ENCODE data around the gene PLIN5. TPM values are rescaled to one million over a fixed set of nuclear protein-coding genes. Genes with fewer than 3 reads are reported as not detected.
"Not testable (repeated sequence)": the region's sequence is repeated elsewhere in the genome, so short reads cannot be mapped to it uniquely, and the experiment has no call there.

PLIN5 gene
- total RNA-seq, 2 donors from 2014 or later, result 4.0 to 4.5 TPM

DNA sequence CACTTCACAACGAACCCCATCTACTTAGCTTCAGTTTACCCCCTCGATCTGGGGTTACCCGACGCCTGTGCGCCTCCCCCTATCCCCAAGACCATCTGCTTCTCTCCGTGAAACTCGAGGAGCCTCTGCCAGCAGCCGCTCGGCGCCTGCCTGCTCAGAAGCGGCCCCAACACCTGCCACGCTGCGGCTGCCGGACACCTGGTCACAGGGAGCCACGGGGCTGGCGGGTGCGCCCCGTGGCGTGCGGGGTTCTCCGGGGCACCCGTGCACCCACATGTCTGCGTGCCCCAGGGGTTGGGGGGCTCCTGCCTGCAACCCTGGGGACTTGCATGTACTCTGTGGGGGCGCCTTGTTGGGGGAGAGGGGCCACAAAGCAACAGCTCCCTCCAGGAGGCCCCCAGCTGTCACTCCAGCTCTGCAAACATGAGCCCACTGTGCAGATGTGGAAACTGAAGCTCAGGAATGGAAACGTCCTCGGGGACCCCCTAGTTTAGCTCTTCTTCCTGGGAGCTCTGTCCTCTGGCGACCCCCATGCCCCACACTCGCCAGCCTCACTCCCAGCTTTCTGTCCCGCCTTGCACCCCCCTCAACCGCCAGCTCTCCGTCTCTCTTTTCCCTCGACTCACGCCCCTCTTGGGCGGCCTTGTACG, 31.5 kb upstream of the PLIN5 start:
- no peaks in the 10 kb centered on the region for H3K9me3 ChIP-seq
- H3K27me3 ChIP-seq (replicated peaks; ENCODE audit: insufficient read depth), result no peaks in the 10 kb centered on the region
- H3K4me3 ChIP-seq, result no peak overlapping the region
- TF ChIP-seq, protein P1, sequence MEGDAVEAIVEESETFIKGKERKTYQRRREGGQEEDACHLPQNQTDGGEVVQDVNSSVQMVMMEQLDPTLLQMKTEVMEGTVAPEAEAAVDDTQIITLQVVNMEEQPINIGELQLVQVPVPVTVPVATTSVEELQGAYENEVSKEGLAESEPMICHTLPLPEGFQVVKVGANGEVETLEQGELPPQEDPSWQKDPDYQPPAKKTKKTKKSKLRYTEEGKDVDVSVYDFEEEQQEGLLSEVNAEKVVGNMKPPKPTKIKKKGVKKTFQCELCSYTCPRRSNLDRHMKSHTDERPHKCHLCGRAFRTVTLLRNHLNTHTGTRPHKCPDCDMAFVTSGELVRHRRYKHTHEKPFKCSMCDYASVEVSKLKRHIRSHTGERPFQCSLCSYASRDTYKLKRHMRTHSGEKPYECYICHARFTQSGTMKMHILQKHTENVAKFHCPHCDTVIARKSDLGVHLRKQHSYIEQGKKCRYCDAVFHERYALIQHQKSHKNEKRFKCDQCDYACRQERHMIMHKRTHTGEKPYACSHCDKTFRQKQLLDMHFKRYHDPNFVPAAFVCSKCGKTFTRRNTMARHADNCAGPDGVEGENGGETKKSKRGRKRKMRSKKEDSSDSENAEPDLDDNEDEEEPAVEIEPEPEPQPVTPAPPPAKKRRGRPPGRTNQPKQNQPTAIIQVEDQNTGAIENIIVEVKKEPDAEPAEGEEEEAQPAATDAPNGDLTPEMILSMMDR (IDR thresholded peaks at IDR 0.05), result no peak
- H3K27ac ChIP-seq, result no peak overlapping the region
- peaks cover 0 to 7% of the 10 kb centered on the region in 2 donors for H3K4me1 ChIP-seq (ENCODE audit: control insufficient read depth in 1 of 2, low read depth in 2 of 2)
- ATAC-seq (ENCODE audit: insufficient number of reproducible peaks, low FRiP score, low read depth) (no peak), DNase-seq (ENCODE audit: low spot score) (no peak)
- H3K36me3 ChIP-seq, result no peaks in the 10 kb centered on the region

DNA sequence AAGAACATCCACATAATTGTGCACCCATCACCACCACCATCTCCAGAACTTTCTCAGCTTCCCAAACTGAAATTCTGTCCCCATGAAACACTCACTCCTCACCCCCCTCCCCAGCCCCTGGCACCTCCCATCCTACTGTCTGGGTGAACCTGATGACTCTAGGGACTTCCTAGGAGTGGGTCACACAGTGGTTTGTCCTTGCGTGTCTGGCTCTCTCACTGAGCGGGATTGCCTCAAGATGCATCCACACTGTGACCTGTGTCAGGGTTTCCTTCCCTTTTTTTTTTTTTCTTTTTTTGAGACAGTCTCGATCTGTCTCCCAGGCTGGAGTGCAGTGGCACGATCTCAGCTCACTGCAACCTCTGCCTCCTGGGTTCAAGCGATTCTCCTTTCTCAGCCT, 28.5 kb upstream of the PLIN5 start:
- H3K27ac ChIP-seq; H3K4me3 ChIP-seq; H3K9me3 ChIP-seq; H3K4me1 ChIP-seq (ENCODE audit: control insufficient read depth in 1 of 2, low read depth in 2 of 2); ATAC-seq (ENCODE audit: insufficient number of reproducible peaks, low FRiP score, low read depth); DNase-seq (ENCODE audit: low spot score); H3K27me3 ChIP-seq (replicated peaks; ENCODE audit: insufficient read depth); H3K36me3 ChIP-seq: not testable (repeated sequence)

- not testable (repeated sequence) for H3K36me3 ChIP-seq; H3K4me3 ChIP-seq; H3K4me1 ChIP-seq (ENCODE audit: control insufficient read depth in 1 of 2, low read depth in 2 of 2); DNase-seq (ENCODE audit: low spot score); ATAC-seq (ENCODE audit: insufficient number of reproducible peaks, low FRiP score, low read depth); H3K27ac ChIP-seq; H3K27me3 ChIP-seq (replicated peaks; ENCODE audit: insufficient read depth); H3K9me3 ChIP-seq
Observed at GRCh38 chr19:4562085-4562484, 27.1 kb upstream of the PLIN5 start.

GRCh38 chr19:4559569-4559968, 24.5 kb upstream of the PLIN5 start, which contains the start of gene SEMA6B:
Gene SEMA6B, minus strand, starts transcription at chr19:4559684. Its CDS starts 1,227 bp downstream, at chr19:4558457.
- H3K4me3 ChIP-seq, result peak within 1 kb of the TSS; percentile 48
- no peak for ATAC-seq (ENCODE audit: insufficient number of reproducible peaks, low FRiP score, low read depth)
- no peak for DNase-seq (ENCODE audit: low spot score)

DNA sequence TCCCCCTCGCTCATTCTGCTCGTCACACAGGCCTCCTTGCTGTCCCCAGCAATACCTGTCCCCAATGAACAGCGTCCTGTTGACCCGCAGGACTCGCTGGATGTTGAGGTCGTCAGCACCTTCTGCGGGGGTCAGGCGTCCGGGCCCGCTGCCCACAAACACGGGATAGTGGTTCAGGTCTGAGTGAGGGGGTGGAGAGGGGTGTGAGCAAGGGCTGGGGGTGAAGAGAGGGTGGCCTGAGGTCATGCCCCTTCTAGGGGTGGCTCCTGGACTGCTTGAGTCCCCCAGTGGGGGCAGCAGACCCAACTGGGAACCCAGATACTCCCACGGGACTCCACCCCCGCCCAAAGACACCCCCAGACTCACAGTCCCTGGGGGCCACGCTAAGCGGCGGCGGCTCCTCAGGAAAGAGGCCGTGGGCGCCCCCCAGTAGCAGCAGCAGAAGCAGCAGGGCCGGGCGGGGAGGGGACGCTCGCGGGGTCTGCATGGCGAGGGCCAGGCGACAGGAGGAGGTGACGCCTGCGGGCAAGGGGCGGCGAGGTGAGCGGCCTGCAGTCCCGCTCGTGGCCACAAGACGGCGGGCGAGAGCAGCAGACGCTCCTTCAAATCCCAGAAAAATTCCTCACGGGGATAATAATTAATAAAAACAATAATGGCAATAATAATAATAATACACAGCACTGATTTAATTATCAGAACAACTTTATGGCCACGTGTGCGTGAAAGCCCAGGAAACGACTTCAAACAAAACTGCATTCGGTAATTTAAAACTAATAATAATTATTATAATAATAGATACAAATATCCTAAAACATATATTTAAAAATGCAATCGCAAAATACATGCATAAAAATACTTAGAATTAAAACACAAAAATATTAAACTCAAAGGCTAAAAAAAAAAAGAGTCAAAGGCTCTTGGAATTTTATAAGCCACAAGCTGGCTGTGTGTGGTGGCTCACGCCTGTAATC, 23.2 kb upstream of the PLIN5 start:
- Histone ChIP-seq H3K36me3 (no peaks in the 10 kb centered on the region), H3K4me3 (peak overlapping the region; percentile 49), H3K27ac (no peak overlapping the region), H3K27me3 (replicated peaks; ENCODE audit: insufficient read depth) (no peaks in the 10 kb centered on the region), H3K9me3 (no peaks in the 10 kb centered on the region), H3K4me1 (ENCODE audit: control insufficient read depth in 1 of 2, low read depth in 2 of 2) (no peaks in the 10 kb centered on the region)
- DNase-seq (ENCODE audit: low spot score) (no peak), ATAC-seq (ENCODE audit: insufficient number of reproducible peaks, low FRiP score, low read depth) (no peak)
- TF ChIP-seq, protein P1 (IDR thresholded peaks at IDR 0.05), result peak; percentile 100

More at GRCh38 chr19:4559569-4559968, 24.5 kb upstream of the PLIN5 start, which contains the start of gene SEMA6B:
- Histone ChIP-seq H3K27ac (no peak within 1 kb of the TSS), H3K9me3 (no peaks in the 10 kb centered on the region), H3K36me3 (no peaks in the 10 kb centered on the region), H3K27me3 (replicated peaks; ENCODE audit: insufficient read depth) (no peaks in the 10 kb centered on the region), H3K4me1 (ENCODE audit: control insufficient read depth in 1 of 2, low read depth in 2 of 2) (no peaks in the 10 kb centered on the region)
- TF ChIP-seq, protein P1 (IDR thresholded peaks at IDR 0.05), result no peak

All from thoracic aorta (tissue), 2 donors.